PC-3 (cell line): ENCODE results near the gene LACRT. TPM values are rescaled to one million over a fixed set of nuclear protein-coding genes. Genes with fewer than 3 reads are reported as not detected.

Experiments used
- ATAC-seq: fragments of 200-7000 bp; cut with Tn5 transposase; 2 replicates; pipeline ENCODE4 v1.9.1; 2020; ENCODE audit warnings: mild to moderate bottlenecking, moderate library complexity
- BruUV-seq: library from RNA; stranded (reverse); fragments of 400-500 nt; replicated peaks from 2 replicates; lab custom pipeline; 2021; lab: Mats Ljungman, UMichigan
- CTCF ChIA-PET: fragments of 300-600 bp; sonication (Branson Sonifier 250); formaldehyde crosslinking; loops from one replicate; lab custom pipeline; 2022; ENCODE audit warnings: antibody characterized with exemption; lab: Charles Lee
- POLR2A ChIA-PET: fragments of 300-600 bp; sonication (Branson Sonifier 250); formaldehyde crosslinking; loops from one replicate; lab custom pipeline; 2022; ENCODE audit warnings: antibody characterized with exemption; ENCODE audit not compliant: unreplicated experiment; lab: Charles Lee
- DNase-seq: peaks from one replicate; pipeline ENCODE4 v3.0.0-alpha.2; 2015
- H2AFZ ChIP-seq: fragments of 300-600 bp; sonication (generic); 2 replicates; pipeline ENCODE4 v1.6.0; 2016; ENCODE audit warnings: antibody characterized with exemption, low read length
- H3F3A ChIP-seq: fragments of 300-600 bp; sonication (generic); one replicate; pipeline ENCODE4 v1.6.0; 2017; ENCODE audit warnings: antibody characterized with exemption, low read length, control low read depth, mild to moderate bottlenecking; ENCODE audit not compliant: unreplicated experiment
- H3K27ac ChIP-seq: fragments of 300-600 bp; sonication (generic); 2 replicates; pipeline ENCODE4 v1.5.1; 2016; ENCODE audit warnings: mild to moderate bottlenecking, low read length
- H3K27me3 ChIP-seq: fragments of 300-600 bp; sonication (generic); 2 replicates; pipeline ENCODE4 v1.6.1; 2016; ENCODE audit warnings: low read length, mixed read lengths
- H3K36me3 ChIP-seq: fragments of 300-600 bp; sonication (generic); 2 replicates; pipeline ENCODE4 v1.6.1; 2016; ENCODE audit warnings: low read depth, mixed run types, low read length, mixed read lengths
- H3K4me1 ChIP-seq: fragments of 300-600 bp; sonication (generic); 2 replicates; pipeline ENCODE4 v1.5.1; 2016; ENCODE audit warnings: low read length; ENCODE audit not compliant: insufficient read depth
- H3K4me2 ChIP-seq: fragments of 300-600 bp; sonication (generic); 2 replicates; pipeline ENCODE4 v1.6.0; 2016; ENCODE audit warnings: low read length
- H3K4me3 ChIP-seq: fragments of 300-600 bp; sonication (generic); 2 replicates; pipeline ENCODE4 v1.5.1; 2016; ENCODE audit warnings: mild to moderate bottlenecking, low read length, mixed read lengths
- H3K79me2 ChIP-seq: fragments of 300-600 bp; sonication (generic); 2 replicates; pipeline ENCODE4 v1.6.1; 2017; ENCODE audit warnings: low read length, mixed read lengths
- H3K9ac ChIP-seq: fragments of 300-600 bp; sonication (generic); 2 replicates; pipeline ENCODE4 v1.6.0; 2016; ENCODE audit warnings: mild to moderate bottlenecking, low read length
- H3K9me2 ChIP-seq: fragments of 300-600 bp; sonication (generic); replicated peaks from 2 replicates; pipeline ENCODE4 v1.6.1; 2016; ENCODE audit warnings: mixed run types, low read length, mixed read lengths
- H3K9me3 ChIP-seq: fragments of 300-600 bp; sonication (generic); 2 replicates; pipeline ENCODE4 v1.6.1; 2016; ENCODE audit warnings: low read length, mixed read lengths
- H4K20me1 ChIP-seq: fragments of 300-600 bp; sonication (generic); 2 replicates; pipeline ENCODE4 v1.6.1; 2016; ENCODE audit warnings: low read length, mixed read lengths
- EZH2 ChIP-seq: fragments of 300-600 bp; sonication (generic); IDR thresholded peaks from one replicate; pipeline ENCODE4 v1.6.1; 2017; ENCODE audit warnings: antibody characterized with exemption, mild to moderate bottlenecking, low read length; ENCODE audit not compliant: unreplicated experiment
- EZH2phosphoT487 ChIP-seq: fragments of 300-600 bp; sonication (generic); IDR thresholded peaks from 2 replicates; pipeline ENCODE4 v1.6.1; 2018; ENCODE audit warnings: mild to moderate bottlenecking, antibody characterized with exemption, low read length, borderline replicate concordance
- intact Hi-C: fragments of 100-400 bp; cut with micrococcal nuclease; formaldehyde crosslinking; loops from 2 replicates; pipeline ENCODE4 v1.9.0; 2023
- total RNA-seq: library from RNA; depleted of rRNA; stranded (reverse); fragments of >200 nt; gene quantifications from 2 replicates; pipeline ENCODE4 v1.2.3, GENCODE V29; 2014
- TF ChIP-seq, protein P1 (sequence below): fragments of 300-600 bp; sonication (generic); conservative IDR thresholded peaks from 2 replicates; pipeline ENCODE4 v1.5.1; 2017; ENCODE audit warnings: antibody characterized with exemption, low read depth, mild to moderate bottlenecking, low read length

The LACRT gene
- total RNA-seq, 1 experiment from 2014 or later: not detected

DNA sequence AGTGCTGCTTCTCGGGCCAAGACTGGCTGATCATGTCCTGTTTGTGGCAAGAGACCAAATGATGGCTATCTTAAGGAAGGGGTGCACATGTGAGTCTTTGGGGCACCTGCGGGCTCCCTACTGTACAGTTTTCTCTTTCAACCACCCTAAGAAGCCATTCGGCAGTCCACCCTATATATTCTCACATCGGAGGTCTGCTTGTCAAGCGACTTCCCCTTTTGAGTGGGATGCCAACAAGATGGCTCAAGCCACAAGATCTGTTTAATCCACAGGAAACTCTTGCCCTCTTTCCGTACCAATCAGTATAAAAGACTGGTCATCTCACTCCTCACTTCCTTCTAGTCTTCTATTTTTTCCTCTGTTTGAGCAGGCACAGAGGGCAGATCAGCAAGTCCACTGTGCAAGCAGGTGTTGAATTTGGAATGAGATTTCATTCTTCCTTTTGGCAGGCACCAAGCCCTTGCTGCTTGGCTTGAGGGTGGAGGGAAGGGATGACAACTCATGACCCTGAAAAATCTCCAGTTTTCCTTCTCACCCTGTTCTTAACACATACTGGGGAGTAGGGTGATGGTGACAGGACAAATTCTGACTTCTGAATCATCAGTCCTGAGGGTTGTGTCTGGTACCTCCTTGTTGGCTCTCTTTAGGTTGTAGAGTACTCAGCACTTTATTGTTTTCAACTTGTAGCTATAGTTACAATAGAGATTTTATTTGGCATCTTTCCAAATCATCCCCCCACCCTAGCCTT is 17.6 kb downstream of the LACRT start:
- no peak overlapping the region for H3K4me2 ChIP-seq
- no TSS peak for BruUV-seq
- no peaks in the 10 kb centered on the region for H3K4me1 ChIP-seq

DNA sequence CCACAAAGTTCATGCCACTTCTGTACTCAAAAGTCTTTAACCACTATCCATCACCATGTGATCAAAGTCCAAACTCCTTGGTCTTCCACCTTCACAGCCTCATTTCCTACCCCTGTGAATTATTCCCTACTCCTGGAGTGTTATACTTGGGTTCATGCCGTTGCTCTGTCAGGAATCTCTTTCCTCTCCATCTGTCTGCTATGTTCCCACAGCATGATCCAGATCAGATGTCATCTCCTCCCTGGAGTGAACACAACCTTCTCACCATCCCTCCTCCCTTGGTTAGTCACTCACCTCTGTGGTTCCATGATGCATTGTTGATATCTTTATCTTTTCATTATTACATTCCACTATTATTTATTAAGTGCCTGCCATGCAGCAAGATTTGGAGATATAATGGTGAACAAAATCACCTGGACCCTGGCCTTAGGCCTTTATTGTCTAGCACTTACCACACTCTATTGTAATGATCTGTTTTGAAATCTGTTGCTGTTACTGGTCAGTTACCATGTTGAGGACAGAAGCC is 22.4 kb downstream of the LACRT start:
- no peaks in the 10 kb centered on the region for H3K79me2 ChIP-seq
- H3K4me3 ChIP-seq: no peak overlapping the region
- H4K20me1 ChIP-seq: no peaks in the 10 kb centered on the region
- H3K4me1 ChIP-seq: no peaks in the 10 kb centered on the region
- CTCF ChIA-PET: no interaction called here
- H3K27ac ChIP-seq: no peak overlapping the region
- H3K9me2 ChIP-seq: no peaks in the 10 kb centered on the region
- DNase-seq (no peak), ATAC-seq (no peak)
- H3K9me3 ChIP-seq: no peaks in the 10 kb centered on the region
- H3K9ac ChIP-seq: no peak overlapping the region
- H2AFZ ChIP-seq: no peak overlapping the region
- H3K36me3 ChIP-seq: no peaks in the 10 kb centered on the region
- intact Hi-C loops: no loop called here
- TF ChIP-seq, protein P1, sequence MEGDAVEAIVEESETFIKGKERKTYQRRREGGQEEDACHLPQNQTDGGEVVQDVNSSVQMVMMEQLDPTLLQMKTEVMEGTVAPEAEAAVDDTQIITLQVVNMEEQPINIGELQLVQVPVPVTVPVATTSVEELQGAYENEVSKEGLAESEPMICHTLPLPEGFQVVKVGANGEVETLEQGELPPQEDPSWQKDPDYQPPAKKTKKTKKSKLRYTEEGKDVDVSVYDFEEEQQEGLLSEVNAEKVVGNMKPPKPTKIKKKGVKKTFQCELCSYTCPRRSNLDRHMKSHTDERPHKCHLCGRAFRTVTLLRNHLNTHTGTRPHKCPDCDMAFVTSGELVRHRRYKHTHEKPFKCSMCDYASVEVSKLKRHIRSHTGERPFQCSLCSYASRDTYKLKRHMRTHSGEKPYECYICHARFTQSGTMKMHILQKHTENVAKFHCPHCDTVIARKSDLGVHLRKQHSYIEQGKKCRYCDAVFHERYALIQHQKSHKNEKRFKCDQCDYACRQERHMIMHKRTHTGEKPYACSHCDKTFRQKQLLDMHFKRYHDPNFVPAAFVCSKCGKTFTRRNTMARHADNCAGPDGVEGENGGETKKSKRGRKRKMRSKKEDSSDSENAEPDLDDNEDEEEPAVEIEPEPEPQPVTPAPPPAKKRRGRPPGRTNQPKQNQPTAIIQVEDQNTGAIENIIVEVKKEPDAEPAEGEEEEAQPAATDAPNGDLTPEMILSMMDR: no peak
- TF ChIP-seq EZH2phosphoT487 (no peak), EZH2 (no peak)
- no TSS peak for BruUV-seq
- H3K4me2 ChIP-seq: no peak overlapping the region
- POLR2A ChIA-PET: no interaction called here
- no peaks in the 10 kb centered on the region for H3F3A ChIP-seq
- H3K27me3 ChIP-seq: peaks cover 94% of the 10 kb centered on the region

More for the DNA sequence above, 17.6 kb downstream of the LACRT start:
- no peaks in the 10 kb centered on the region for H3K9me3 ChIP-seq
- no peaks in the 10 kb centered on the region for H4K20me1 ChIP-seq
- no peak overlapping the region for H3K9ac ChIP-seq
- ChIA-PET POLR2A (no interaction called here), CTCF (no interaction called here)
- H3K27ac ChIP-seq: no peak overlapping the region
- no peaks in the 10 kb centered on the region for H3K79me2 ChIP-seq
- TF ChIP-seq, protein P1: no peak
- TF ChIP-seq EZH2 (no peak), EZH2phosphoT487 (no peak)
- no peaks in the 10 kb centered on the region for H3K9me2 ChIP-seq
- peaks cover 80% of the 10 kb centered on the region for H3K27me3 ChIP-seq
- H3F3A ChIP-seq: no peaks in the 10 kb centered on the region
- no peak for ATAC-seq
- H3K4me3 ChIP-seq: no peak overlapping the region
- no peaks in the 10 kb centered on the region for H3K36me3 ChIP-seq
- H2AFZ ChIP-seq: no peak overlapping the region
- no peak for DNase-seq
- intact Hi-C loops: no loop called here

DNA sequence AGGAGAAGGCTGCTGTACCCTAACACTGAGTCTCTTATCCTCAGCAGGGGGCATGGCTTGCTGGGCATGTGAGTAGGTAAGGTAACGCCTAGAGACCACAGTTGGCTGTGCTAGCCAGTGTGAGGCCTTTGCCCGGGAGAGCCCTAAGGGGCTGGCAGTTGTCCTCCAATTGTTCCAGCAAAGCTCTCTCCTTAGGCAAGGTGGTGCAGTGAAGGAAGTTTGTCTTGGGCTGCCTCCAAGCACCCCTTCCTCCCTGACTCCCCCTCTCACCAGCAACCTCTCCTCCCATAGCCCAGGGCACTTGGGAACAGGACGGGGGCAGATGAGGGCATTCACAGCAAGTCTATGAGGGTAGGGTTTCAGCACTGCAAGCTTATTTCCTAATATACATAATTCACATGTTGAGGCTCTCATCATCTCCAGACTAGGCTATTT is 23.0 kb downstream of the LACRT start:
- peaks cover 90% of the 10 kb centered on the region for H3K27me3 ChIP-seq
- intact Hi-C loops: no loop called here
- H3F3A ChIP-seq: no peaks in the 10 kb centered on the region
- TF ChIP-seq EZH2phosphoT487: no peak
- TF ChIP-seq, protein P1: no peak
- no peak for TF ChIP-seq EZH2
- no peak for DNase-seq
- H3K9me3 ChIP-seq: no peaks in the 10 kb centered on the region
- ChIA-PET CTCF (no interaction called here), POLR2A (no interaction called here)
- H3K9me2 ChIP-seq: no peaks in the 10 kb centered on the region
- H3K4me3 ChIP-seq: no peak overlapping the region
- no peak overlapping the region for H3K9ac ChIP-seq
- no peak for ATAC-seq
- H2AFZ ChIP-seq: no peak overlapping the region
- H3K79me2 ChIP-seq: no peaks in the 10 kb centered on the region
- no peaks in the 10 kb centered on the region for H4K20me1 ChIP-seq
- H3K27ac ChIP-seq: no peak overlapping the region
- no peaks in the 10 kb centered on the region for H3K4me1 ChIP-seq
- BruUV-seq: no TSS peak
- H3K4me2 ChIP-seq: no peak overlapping the region
- no peaks in the 10 kb centered on the region for H3K36me3 ChIP-seq
